D721Med (cell line): ENCODE measurements around the gene UBR4.

Experiments
- DNase-seq: peaks from one replicate; pipeline ENCODE4 v3.0.0; 2011; ENCODE audit warnings: low spot score; ENCODE audit not compliant: insufficient read length
- FAIRE-seq: peaks from 2 replicates; lab custom pipeline; 2011; peaks lifted over from hg19 to GRCh38; lab: Jason Lieb, UNC
- TF ChIP-seq, protein P1 (sequence below): IDR thresholded peaks from 2 replicates; pipeline ENCODE4 v1.5.1; 2012; ENCODE audit warnings: mild to moderate bottlenecking, control low read depth; ENCODE audit not compliant: insufficient read depth; ENCODE audit errors: missing control alignments

Gene UBR4

GRCh38 chr1:19071674-19072281, 138.3 kb downstream of the UBR4 start:
- no peak for DNase-seq
- no peak for FAIRE-seq
- TF ChIP-seq, protein P1, sequence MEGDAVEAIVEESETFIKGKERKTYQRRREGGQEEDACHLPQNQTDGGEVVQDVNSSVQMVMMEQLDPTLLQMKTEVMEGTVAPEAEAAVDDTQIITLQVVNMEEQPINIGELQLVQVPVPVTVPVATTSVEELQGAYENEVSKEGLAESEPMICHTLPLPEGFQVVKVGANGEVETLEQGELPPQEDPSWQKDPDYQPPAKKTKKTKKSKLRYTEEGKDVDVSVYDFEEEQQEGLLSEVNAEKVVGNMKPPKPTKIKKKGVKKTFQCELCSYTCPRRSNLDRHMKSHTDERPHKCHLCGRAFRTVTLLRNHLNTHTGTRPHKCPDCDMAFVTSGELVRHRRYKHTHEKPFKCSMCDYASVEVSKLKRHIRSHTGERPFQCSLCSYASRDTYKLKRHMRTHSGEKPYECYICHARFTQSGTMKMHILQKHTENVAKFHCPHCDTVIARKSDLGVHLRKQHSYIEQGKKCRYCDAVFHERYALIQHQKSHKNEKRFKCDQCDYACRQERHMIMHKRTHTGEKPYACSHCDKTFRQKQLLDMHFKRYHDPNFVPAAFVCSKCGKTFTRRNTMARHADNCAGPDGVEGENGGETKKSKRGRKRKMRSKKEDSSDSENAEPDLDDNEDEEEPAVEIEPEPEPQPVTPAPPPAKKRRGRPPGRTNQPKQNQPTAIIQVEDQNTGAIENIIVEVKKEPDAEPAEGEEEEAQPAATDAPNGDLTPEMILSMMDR, result no peak

DNA sequence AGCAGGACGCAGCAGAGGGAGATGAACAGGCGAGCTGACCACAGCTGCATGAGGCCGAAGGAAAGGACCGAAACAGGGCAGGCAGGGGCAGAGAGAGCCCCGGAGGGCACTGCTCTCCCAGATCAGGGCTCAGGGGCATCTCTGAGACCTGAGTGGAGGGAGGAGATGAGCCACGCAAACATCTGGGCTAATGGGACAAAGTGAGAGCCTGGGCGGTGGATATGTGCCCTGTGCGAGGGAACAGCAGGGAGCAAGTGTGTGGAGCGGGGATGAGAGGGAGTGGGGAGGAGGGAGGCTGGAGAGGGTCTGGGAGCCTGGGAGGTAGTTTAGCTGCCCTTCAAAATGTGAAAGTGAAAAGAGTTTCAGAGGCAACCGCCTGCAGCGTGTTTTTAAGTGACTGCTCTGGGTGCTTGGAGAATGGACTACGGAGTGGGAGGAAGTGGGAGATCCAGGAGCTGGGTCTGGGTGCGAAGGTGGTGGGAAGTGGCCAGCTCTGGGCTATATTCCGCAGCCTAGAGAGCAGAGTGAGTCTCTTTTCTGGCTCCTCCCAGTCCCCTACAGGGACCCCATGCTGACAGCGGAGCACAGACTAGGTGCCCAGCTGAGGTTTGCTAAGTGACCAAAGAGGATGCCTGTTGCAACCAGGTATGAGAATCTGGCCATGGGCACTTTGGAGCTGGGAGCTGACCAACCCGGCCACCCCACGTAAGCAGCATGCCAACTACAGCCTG, 139.0 kb downstream of the UBR4 start:
- FAIRE-seq (no peak), DNase-seq (no peak)
- TF ChIP-seq, protein P1, result no peak

GRCh38 chr1:19070197-19070651, 139.8 kb downstream of the UBR4 start:
- DNase-seq (no peak), FAIRE-seq (no peak)
- TF ChIP-seq, protein P1, result no peak

- TF ChIP-seq, protein P1, result no peak
- no peak for FAIRE-seq
- DNase-seq, result no peak
These were observed 141.3 kb downstream of the UBR4 start for GRCh38 chr1:19068639-19069276.

DNA sequence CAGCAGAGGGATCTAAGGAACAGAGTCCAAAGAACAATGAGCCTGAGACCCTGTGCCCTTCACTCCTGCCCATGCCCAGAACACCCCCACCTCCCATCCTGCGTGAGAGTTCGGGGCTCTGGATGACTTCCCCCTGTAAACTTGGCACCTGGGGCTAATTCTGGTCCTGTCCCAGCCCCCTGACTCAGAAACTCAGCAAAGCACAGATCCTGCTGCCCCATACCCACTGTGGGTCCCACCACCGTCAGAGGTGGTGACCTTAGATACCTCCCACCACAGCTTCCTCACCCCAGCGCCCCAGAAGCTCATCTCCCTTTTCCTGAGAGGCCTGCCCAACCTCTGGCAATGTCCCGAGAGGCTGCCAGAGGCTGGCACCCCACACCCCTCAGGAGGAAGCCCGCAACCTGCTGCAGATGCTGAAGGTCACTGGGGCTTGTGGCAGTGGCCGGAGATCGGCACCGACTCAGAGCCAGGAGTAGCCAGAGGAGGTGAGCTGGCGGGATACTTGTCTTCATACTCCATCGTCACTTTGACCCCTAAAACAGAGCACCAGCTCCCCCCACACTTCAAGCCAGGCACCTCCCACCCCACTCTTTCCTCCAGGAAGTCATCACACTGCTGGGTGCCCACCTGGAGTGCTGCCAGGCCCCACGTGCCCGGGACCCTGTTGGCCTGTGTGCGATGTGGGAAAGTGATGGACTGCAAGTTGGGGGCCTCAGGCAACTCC, 142.0 kb downstream of the UBR4 start:
- TF ChIP-seq, protein P1, result no peak
- no peak for FAIRE-seq
- no peak for DNase-seq

GRCh38 chr1:19067182-19067911, 142.7 kb downstream of the UBR4 start:
- TF ChIP-seq, protein P1, result no peak
- DNase-seq, result no peak
- no peak for FAIRE-seq
